Astrocyte of the cerebellum (primary cell): ENCODE measurements around the gene MYOZ1.
A peak's percentile ranks its signal among the peaks of the same experiment; 100 is the strongest.

Experiments
- DNase-seq: peaks from one replicate; pipeline ENCODE4 v3.0.0-alpha.2; 2011; ENCODE audit warnings: low read depth
- H3K4me3 ChIP-seq: 2 replicates; pipeline ENCODE4 v1.5.1; 2011; ENCODE audit warnings: mild to moderate bottlenecking, low read depth, low read length, moderate library complexity
- in situ Hi-C: cut with HindIII; loops from 2 replicates; pipeline ENCODE4 v1.10.0; 2017; ENCODE audit warnings: low sequenced_read_pairs
- TF ChIP-seq, protein P1 (sequence below): IDR thresholded peaks from 2 replicates; pipeline ENCODE4 v1.5.1; 2012; ENCODE audit warnings: low read length, low read depth, moderate library complexity, mild to moderate bottlenecking; ENCODE audit errors: missing control alignments

The MYOZ1 gene

DNA sequence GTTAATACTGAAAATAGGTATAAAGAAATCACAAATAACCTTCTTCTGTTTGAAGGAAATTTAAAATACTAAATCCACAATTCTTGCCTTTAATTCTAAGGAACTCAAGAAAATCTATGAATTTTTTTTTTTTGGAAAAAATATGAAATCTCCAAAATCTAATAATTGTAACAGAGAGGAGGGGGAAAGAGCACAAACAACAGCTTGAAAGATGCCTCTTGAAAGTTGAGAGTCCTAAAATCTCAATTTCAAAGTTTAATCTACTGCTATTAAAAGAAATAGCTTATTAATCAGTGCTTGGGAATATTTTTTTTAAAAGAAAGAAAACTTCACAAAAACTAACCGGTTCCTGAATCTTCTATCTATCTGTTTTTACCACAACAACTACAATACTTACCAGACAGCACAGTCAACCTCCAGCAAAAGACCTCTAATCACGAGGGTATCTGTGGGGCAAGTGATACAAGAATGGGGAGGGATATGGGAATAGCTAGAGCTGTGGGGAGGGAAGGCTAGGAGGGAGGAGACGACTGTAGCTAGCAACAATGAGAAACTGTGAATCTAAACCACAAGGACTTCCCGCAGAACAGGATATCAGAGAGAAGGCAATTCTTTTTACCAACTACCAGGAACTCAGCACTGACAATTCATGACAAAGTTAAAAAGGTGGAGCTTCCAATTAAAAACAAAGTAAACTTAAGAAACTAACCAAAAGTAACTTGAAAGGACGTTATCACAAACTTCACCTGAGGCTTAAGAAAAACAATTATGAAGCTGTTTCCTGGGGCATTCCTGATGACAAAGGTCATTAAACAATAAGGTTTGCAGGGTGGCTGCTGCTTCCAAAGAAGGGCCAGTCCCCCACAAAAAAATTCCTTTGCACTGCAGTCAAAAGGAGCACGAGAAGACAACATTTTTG lies 50.1 kb downstream of the MYOZ1 start, which contains the start of gene USP54:
Gene USP54 (minus strand): TSS at position 462 of the 919 bp plus-strand sequence. CDS start 15,684 bp downstream, outside the sequence.
- TF ChIP-seq, protein P1, sequence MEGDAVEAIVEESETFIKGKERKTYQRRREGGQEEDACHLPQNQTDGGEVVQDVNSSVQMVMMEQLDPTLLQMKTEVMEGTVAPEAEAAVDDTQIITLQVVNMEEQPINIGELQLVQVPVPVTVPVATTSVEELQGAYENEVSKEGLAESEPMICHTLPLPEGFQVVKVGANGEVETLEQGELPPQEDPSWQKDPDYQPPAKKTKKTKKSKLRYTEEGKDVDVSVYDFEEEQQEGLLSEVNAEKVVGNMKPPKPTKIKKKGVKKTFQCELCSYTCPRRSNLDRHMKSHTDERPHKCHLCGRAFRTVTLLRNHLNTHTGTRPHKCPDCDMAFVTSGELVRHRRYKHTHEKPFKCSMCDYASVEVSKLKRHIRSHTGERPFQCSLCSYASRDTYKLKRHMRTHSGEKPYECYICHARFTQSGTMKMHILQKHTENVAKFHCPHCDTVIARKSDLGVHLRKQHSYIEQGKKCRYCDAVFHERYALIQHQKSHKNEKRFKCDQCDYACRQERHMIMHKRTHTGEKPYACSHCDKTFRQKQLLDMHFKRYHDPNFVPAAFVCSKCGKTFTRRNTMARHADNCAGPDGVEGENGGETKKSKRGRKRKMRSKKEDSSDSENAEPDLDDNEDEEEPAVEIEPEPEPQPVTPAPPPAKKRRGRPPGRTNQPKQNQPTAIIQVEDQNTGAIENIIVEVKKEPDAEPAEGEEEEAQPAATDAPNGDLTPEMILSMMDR = no peak
- in situ Hi-C loops = no loop called here
- peak; percentile 55 for DNase-seq
- no peak within 1 kb of the TSS for H3K4me3 ChIP-seq

DNA sequence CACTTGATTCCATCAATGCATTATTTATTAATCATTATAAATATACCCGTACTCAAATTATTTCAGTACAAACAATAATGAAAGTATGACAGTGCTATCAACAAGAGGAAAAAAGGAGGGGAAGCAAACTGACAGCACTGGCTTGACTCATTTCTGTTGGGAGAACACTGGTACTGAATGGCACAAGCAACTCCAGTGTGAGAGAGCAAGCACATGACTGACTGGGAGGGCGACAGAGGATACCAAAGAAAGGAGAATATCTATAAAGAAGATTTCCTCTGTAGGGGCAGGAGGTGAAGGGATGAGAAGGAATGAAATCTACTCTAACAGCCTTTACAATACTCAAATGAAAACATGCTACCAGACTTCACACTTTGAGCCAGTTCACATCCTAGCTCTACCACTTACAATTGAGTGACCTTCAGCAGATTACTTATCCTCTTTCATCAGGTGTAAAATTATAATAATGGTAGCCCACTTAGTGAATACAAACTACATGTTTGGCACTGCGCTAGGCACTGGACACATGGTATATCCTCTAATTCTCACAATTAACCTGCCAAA lies 51.6 kb downstream of the MYOZ1 start:
- in situ Hi-C loops = no loop called here
- DNase-seq = no peak
- TF ChIP-seq, protein P1 = no peak
- H3K4me3 ChIP-seq = no peak overlapping the region

DNA sequence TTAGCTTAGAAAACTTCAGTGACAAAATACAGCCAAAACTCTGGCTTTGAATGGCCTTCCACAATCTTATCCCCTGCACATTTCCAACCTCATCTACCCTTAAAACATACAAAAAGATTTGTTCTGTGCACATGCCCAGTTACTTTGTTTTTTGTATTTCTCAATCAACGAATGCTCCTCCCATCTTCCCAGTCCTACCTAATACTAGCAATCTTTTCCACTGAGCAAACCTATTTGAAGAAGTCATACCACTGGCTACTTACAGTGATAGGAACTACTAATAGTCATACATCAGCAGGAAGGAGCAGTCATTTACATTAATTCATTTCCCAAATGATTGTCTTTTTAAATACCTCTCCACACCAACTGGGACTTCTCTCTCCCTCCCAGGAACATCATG lies 52.6 kb downstream of the MYOZ1 start:
- no peak overlapping the region for H3K4me3 ChIP-seq
- no peak for DNase-seq
- TF ChIP-seq, protein P1 = no peak
- in situ Hi-C loops = no loop called here

DNA sequence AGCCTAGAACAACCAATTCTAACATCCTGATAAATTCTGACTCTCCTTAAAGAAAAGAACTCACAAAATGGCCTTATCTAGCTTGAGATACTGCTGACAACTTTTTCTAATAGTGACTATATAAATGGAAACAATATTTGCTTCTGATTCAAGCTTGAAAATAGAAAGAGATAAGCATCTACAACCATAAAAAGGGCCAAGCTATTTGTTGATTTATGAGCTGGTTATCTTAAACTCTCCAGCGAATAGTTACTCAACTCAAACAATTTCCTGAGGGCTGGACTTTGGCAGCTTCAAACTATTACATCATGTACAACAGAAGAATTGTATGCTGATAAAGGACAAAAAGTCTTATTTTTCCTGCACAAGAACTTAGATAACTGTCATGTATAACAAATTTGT lies 54.7 kb downstream of the MYOZ1 start:
- in situ Hi-C loops = no loop called here
- H3K4me3 ChIP-seq = no peak overlapping the region
- DNase-seq = peak; percentile 39
- TF ChIP-seq, protein P1 = no peak

DNA sequence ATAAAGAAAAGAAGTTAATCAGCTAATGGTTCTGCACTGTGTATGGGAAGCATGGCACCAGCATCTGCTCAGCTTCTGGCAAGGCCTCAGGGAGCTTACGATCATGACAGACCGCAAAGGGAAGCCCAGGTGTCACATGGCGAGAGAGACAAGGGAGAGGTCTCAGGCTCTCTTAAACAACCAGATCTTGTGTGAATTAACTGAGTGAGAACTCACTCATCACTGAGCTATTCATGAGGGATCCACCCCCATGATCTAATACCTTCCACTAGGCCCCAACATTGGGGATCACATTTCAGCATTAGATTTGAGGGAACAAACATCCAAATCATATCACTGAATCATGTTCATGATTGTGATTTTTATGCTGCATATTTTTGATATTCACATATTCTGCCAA lies 55.9 kb downstream of the MYOZ1 start:
- TF ChIP-seq, protein P1 = no peak
- no peak overlapping the region for H3K4me3 ChIP-seq
- DNase-seq = no peak
- in situ Hi-C loops = no loop called here

DNA sequence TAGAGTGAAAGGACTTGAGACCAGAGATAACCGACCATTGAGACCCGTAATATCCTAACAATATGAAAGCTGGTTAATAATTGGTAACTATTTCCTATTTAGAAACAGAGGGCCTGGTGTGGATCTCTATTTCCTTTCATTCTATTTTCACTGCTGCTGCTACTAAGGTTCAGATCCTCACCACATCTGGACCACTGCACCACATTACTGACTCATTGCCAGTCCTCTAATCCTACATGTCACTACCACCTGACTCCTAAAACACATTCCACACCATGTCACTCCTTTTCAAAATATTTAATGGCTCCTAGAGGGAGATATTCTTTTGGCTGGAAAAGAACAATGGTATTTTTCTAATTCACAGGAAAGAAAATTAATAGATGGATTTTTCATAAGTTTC lies 56.5 kb downstream of the MYOZ1 start:
- TF ChIP-seq, protein P1 = no peak
- no peak for DNase-seq
- in situ Hi-C loops = no loop called here
- H3K4me3 ChIP-seq = no peak overlapping the region
